NB4 (cell line): ENCODE results near the gene TSPAN5.

Experiments
- POLR2A ChIP-seq: IDR thresholded peaks from 2 replicates; pipeline ENCODE4 v1.6.1; 2011; ENCODE audit warnings: mild to moderate bottlenecking; ENCODE audit not compliant: insufficient read length; ENCODE audit errors: extremely low read depth
- TF ChIP-seq, protein P1 (sequence below): IDR thresholded peaks from one replicate; pipeline ENCODE4 v1.5.1; 2012; ENCODE audit warnings: low read depth, low read length
- TF ChIP-seq, protein P2 (sequence below): IDR thresholded peaks from 2 replicates; pipeline ENCODE4 v1.6.1; 2011; ENCODE audit warnings: low read depth, low read length

DNA sequence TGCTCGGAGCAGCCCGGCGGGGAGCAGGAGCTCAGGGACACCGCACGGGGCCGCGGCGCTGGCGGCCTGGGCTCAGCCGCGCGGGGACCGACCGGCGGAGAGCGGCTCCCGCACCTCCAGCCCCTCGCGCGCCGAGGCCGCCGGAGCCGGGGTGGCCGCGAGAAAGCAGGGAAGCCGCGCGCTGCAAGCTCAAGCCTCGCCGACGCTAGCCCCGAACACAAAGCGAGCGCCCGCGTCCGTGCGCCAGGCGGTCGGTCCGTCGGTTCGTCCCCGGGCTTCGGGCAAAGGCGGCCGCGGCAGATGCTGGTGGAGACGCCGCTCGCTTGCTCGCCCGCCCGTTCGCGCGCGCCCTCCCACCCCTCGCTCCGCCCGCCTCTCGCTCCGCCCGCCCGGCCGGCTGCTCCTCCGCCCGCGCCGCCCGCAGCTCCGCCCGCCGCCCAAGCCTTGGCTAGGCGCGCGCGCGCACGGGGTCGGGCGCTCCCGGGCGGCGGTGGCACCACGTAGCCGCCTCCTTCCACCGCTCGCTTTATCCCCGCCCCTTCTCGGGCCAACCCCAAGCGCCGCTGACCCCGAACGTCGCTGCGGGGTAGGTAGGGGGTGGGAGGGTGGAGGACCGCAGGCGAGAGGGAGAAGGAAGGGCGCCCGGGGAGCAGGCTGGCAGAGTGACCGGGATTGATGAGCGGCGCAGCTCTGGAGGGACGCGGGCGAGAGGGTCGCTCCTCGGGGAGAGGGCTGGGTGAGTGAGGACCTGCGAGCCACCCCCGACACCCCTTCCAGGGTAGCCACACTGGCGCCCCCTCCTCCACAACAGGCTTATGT is at the start of gene TSPAN5:
- TF ChIP-seq, protein P1, sequence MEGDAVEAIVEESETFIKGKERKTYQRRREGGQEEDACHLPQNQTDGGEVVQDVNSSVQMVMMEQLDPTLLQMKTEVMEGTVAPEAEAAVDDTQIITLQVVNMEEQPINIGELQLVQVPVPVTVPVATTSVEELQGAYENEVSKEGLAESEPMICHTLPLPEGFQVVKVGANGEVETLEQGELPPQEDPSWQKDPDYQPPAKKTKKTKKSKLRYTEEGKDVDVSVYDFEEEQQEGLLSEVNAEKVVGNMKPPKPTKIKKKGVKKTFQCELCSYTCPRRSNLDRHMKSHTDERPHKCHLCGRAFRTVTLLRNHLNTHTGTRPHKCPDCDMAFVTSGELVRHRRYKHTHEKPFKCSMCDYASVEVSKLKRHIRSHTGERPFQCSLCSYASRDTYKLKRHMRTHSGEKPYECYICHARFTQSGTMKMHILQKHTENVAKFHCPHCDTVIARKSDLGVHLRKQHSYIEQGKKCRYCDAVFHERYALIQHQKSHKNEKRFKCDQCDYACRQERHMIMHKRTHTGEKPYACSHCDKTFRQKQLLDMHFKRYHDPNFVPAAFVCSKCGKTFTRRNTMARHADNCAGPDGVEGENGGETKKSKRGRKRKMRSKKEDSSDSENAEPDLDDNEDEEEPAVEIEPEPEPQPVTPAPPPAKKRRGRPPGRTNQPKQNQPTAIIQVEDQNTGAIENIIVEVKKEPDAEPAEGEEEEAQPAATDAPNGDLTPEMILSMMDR, result no peak
- no peak for TF ChIP-seq POLR2A
- TF ChIP-seq, protein P2, sequence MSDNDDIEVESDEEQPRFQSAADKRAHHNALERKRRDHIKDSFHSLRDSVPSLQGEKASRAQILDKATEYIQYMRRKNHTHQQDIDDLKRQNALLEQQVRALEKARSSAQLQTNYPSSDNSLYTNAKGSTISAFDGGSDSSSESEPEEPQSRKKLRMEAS, result no peak
